ENCODE results near the gene TCEANC2. TPM values are rescaled to one million over a fixed set of nuclear protein-coding genes. Genes with fewer than 3 reads are reported as not detected.
A peak's percentile ranks its signal among the peaks of the same experiment; 100 is the strongest.

Gene TCEANC2
- total RNA-seq, 4 donors from 2014 or later = 2.6 to 9.5 (median 7.0) TPM

GRCh38 chr1:54051933-54052430, 1.4 kb upstream of the TCEANC2 start:
- ATAC-seq (no peak), DNase-seq (no peak)
- intact Hi-C loops (cut with DNase I; ENCODE audit: low total_unique reads) (loop anchor here (2.0 to 5.0 kb wide), 5 partner anchors 107 to 435 kb away; partner anchors contain the start of genes CYB5RL, IFT25, MRPL37 and SSBP3), in situ Hi-C loops (cut with MboI; ENCODE audit: low sequenced_read_pairs in 4 of 4) (loop anchor here in 1 of 4 donors (5.0 to 25.0 kb wide), 2 partner anchors 210 to 710 kb away; partner anchors contain the start of gene PARS2)
- H3K27ac ChIP-seq = peak overlapping the region; percentile 98 to 99 (median 98)
- H3K27me3 ChIP-seq = no peaks in the 10 kb centered on the region
- H3K36me3 ChIP-seq = no peaks in the 10 kb centered on the region
- peaks cover 60 to 61% of the 10 kb centered on the region in 2 donors for H3K4me1 ChIP-seq
- TF ChIP-seq POLR2A (IDR thresholded peaks at IDR 0.05) (no peak), CTCF (IDR thresholded peaks at IDR 0.05 in 4 of 5, conservative IDR thresholded peaks at IDR 0.05 in 1 of 5) (no peak)
- H3K4me3 ChIP-seq = peak overlapping the region; percentile 82 to 99 (median 96)
- no peaks in the 10 kb centered on the region for H3K9me3 ChIP-seq

GRCh38 chr1:54052431-54052933, 926 bp upstream of the TCEANC2 start:
- no peak for TF ChIP-seq POLR2A (IDR thresholded peaks at IDR 0.05)
- TF ChIP-seq CTCF (IDR thresholded peaks at IDR 0.05 in 4 of 5, conservative IDR thresholded peaks at IDR 0.05 in 1 of 5) = no peak
- peak overlapping the region; percentile 82 to 99 (median 96) for H3K4me3 ChIP-seq
- ATAC-seq = peak; percentile 34 to 43
- DNase-seq = peak in 1 of 2 donors; percentile 25
- in situ Hi-C loops (cut with MboI; ENCODE audit: low sequenced_read_pairs in 4 of 4) = loop anchor here in 1 of 4 donors (5.0 to 25.0 kb wide), 2 partner anchors 210 to 710 kb away; partner anchors contain the start of gene PARS2
- H3K27me3 ChIP-seq = no peaks in the 10 kb centered on the region
- H3K9me3 ChIP-seq = no peaks in the 10 kb centered on the region
- peaks cover 55 to 56% of the 10 kb centered on the region in 2 donors for H3K4me1 ChIP-seq
- intact Hi-C loops (cut with DNase I; ENCODE audit: low total_unique reads) = loop anchor here (2.0 to 5.0 kb wide), 5 partner anchors 108 to 435 kb away; partner anchors contain the start of genes CYB5RL, IFT25, MRPL37 and SSBP3
- H3K36me3 ChIP-seq = no peaks in the 10 kb centered on the region
- peak overlapping the region; percentile 98 to 99 (median 98) for H3K27ac ChIP-seq

- in situ Hi-C loops (cut with MboI; ENCODE audit: low sequenced_read_pairs in 4 of 4) = loop anchor here in 1 of 4 donors (5.0 to 25.0 kb wide), 2 partner anchors 212 to 708 kb away; partner anchors contain the start of gene PARS2
- intact Hi-C loops (cut with DNase I; ENCODE audit: low total_unique reads) = loop anchor here (1.0 to 5.0 kb wide), 6 partner anchors 109 to 433 kb away; partner anchors contain the start of genes CYB5RL, IFT25, MRPL37 and NDC1
- TF ChIP-seq CTCF (IDR thresholded peaks at IDR 0.05 in 4 of 5, conservative IDR thresholded peaks at IDR 0.05 in 1 of 5) (no peak), POLR2A (IDR thresholded peaks at IDR 0.05) (no peak)
- DNase-seq (no peak), ATAC-seq (peak; percentile 1 to 11)
- Histone ChIP-seq H3K27ac (peak overlapping the region; percentile 98 to 99 (median 98)), H3K9me3 (no peaks in the 10 kb centered on the region), H3K36me3 (peaks cover 0 to 3% of the 10 kb centered on the region in 2 donors), H3K27me3 (no peaks in the 10 kb centered on the region), H3K4me3 (peak overlapping the region; percentile 82 to 99 (median 96)), H3K4me1 (peaks cover 41 to 42% of the 10 kb centered on the region in 2 donors)
These were observed 483 bp downstream of the TCEANC2 start for GRCh38 chr1:54053745-54054437.

GRCh38 chr1:54054438-54054749, 986 bp downstream of the TCEANC2 start:
- no peak for TF ChIP-seq CTCF (IDR thresholded peaks at IDR 0.05 in 4 of 5, conservative IDR thresholded peaks at IDR 0.05 in 1 of 5)
- no peak for TF ChIP-seq POLR2A (IDR thresholded peaks at IDR 0.05)
- H3K27me3 ChIP-seq = no peaks in the 10 kb centered on the region
- H3K4me3 ChIP-seq = peak overlapping the region; percentile 82 to 99 (median 96)
- intact Hi-C loops (cut with DNase I; ENCODE audit: low total_unique reads) (loop anchor here (5.0 kb wide), 2 partner anchors 353 to 433 kb away; partner anchors contain the start of gene SSBP3), in situ Hi-C loops (cut with MboI; ENCODE audit: low sequenced_read_pairs in 4 of 4) (loop anchor here in 1 of 4 donors (5.0 to 25.0 kb wide), 2 partner anchors 212 to 708 kb away; partner anchors contain the start of gene PARS2)
- no peaks in the 10 kb centered on the region for H3K9me3 ChIP-seq
- peaks cover 36 to 38% of the 10 kb centered on the region in 2 donors for H3K4me1 ChIP-seq
- H3K36me3 ChIP-seq = peaks cover 0 to 3% of the 10 kb centered on the region in 2 donors
- H3K27ac ChIP-seq = peak overlapping the region in 2 of 4 donors; percentile 98 to 99
- no peak for DNase-seq
- ATAC-seq = no peak
